DMS79 treated with DMSO at 0.1 percent for 48 hours (cell line): ENCODE measurements around the gene FSD1.
"Not testable (repeated sequence)": the region's sequence is repeated elsewhere in the genome, so short reads cannot be mapped to it uniquely, and the experiment has no call there.

Experiments
- DNase-seq: peaks from one replicate; lab custom pipeline; 2025; lab: John Stamatoyannopoulos, UW

Gene FSD1

DNA sequence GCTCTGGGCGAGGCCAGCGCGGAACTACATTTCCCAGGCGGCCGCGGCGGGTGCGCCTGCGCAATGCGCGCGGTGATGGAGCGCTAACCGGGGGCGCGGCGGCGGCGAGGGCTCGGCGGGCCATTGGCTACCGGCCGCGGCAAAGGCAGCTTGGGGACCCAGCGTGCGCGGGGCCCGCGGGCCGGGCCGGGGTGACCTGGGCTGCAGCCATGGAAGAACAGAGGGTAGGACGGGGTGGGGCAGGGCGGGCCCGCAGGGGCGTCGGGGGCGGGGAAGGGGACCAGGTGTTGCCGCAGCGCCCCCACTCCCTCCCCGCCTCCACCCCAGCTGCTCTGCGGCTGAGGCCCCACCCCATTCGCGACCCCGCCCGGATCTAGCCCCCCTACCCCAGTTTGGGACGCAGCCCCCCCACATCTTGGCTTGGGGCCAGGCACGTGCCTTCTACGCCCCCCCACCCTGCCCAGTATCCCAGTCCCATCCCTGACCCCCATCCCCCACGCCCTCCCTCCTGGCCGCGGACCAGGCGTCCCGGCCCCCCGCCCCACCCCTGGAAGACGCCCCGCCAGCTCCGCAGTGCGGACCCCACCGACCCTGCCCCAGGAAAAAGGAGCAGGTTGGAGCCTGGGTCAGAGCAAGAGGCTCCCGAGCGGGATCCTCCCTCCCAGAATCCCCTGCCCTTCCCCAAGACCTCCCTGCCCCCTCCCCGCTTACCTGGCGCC lies at the start of gene FSD1:
Gene FSD1 (plus strand): TSS at position 61 of the 719 bp plus-strand sequence. CDS start 149 bp downstream, at position 210.
- DNase-seq = peak; percentile 52

DNA sequence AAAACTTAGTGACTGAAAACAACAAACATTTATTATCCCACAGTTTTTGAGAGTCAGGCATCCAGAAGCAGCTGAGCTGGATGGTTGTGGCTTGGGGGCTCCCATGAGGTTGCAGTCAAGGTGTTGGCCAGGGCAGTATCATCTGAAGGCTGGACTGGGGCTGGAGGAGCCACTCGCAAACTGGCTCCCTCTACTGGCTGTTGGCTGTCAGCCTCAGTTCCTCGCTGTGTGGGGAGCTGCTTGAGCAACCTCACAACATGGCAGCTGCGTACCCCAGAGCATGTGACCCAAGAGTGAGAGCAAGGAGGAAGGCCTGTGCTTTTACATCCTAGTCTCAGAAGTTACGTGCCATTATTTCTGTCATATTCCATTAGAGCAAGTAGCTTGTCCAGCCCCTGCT lies 47.8 kb upstream of the FSD1 start:
- no peak for DNase-seq

DNA sequence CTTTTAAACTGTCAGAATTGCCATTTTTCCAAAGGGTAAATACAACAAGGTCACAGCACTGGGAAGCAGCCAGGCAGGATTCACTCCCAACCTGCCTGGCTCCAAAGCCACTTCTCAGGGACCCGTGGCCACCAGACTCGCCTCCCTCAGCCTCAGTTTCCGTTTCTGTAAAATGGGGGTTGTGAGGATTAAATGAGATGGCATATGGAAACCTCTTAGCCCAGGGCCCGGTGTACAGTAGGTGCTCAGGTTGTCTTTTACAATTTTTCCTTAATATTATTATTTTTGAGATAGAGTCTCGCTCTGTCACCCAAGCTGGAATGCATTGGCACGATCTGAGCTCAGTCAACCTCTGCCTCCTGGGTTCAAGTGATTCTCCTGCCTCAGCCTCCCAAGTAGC lies 47.4 kb upstream of the FSD1 start:
- DNase-seq = no peak

DNA sequence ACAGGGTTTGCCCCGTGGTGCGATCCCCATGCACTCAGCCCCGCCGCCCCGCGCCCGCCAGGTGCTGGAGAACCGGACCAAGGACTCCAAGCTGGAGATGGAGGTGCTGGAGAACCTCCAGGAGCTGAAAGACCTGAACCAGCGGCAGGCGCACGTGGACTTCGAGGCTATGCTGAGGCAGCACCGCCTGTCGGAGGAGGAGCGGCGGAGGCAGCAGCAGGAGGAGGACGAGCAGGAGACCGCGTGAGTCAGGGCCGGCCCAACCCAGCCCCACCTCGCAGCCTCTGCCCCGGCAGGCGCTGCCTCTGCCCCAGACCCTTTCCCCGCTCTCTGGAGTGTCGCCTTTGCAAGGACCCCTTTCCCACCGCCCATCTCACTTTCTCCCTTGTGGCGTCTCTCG lies 46.2 kb upstream of the FSD1 start:
- no peak for DNase-seq

DNA sequence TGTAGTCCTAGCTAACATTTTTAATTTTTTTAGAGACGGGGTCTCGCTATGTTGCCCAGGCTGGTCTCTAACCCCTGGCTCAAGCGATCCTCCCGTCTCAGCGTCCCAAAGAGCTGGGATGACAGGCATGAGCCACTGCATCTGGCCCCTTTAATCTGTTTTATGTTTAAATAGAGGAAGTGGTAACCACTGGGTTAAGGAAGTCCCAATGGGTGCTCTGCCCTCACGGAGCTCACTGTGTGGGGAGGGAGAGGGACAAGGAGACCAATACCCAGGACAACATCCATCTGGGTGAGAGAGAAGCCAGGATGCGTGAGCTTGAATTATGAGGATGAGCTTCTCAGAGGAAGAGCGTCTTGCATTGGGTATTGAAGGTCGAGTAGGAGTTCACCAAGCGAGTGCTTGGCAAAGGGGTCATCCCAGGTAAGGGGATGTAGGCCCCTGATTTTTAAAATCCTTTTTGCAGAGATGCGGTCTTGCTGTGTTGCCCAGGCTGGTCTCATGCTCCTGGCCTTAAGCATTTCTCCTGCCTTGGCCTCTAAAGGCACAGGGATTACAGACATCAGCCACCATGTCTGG lies 43.7 kb upstream of the FSD1 start:
- DNase-seq = no peak

DNA sequence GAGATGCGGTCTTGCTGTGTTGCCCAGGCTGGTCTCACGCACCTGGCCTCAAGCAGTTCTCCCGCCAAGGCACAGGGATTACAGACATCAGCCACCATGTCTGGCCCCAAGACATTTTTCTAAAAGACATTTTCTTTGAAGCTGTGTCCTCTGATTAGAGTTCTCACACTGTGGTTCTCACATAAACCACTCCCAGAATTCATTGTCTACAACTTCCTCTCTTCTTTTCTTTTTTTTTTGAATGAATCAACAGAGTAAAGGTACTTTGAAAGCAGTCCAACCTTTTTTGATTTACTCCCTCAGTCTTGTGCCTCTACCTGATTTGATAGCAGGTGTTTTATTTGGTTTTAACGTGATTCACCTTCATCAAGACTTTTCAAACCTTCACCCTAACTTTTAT lies 39.6 kb upstream of the FSD1 start:
- no peak for DNase-seq

DNA sequence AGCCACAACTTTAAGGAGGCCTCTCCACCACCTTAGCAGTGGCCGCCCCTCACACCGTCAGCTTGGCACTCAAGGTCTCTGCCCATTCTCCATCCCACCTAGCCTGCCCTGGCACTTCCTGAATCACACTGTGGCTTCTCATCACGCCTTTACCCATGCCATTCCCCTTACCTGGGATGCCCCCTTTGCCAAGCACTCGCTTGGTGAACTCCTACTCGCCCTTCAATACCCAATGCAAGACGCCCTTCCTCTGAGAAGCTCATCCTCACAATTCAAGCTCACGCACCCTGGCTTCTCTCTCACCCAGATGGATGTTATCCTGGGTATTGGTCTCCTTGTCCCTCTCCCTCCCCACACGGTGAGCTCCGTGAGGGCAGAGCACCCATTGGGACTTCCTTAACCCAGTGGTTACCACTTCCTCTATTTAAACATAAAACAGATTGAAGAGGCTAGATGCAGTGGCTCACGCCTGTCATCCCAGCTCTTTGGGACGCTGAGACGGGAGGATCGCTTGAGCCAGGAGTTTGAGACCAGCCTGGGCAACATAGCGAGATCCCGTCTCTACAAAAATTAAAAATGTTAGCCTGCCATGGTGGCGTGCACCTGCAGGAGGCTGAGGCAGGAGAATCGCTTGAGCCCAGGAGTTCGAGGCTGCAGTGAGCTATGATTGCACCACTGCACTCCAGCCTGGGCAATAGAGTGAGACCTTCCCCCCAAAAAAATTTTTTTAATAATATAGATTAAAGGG lies 38.0 kb upstream of the FSD1 start:
- DNase-seq = no peak

DNA sequence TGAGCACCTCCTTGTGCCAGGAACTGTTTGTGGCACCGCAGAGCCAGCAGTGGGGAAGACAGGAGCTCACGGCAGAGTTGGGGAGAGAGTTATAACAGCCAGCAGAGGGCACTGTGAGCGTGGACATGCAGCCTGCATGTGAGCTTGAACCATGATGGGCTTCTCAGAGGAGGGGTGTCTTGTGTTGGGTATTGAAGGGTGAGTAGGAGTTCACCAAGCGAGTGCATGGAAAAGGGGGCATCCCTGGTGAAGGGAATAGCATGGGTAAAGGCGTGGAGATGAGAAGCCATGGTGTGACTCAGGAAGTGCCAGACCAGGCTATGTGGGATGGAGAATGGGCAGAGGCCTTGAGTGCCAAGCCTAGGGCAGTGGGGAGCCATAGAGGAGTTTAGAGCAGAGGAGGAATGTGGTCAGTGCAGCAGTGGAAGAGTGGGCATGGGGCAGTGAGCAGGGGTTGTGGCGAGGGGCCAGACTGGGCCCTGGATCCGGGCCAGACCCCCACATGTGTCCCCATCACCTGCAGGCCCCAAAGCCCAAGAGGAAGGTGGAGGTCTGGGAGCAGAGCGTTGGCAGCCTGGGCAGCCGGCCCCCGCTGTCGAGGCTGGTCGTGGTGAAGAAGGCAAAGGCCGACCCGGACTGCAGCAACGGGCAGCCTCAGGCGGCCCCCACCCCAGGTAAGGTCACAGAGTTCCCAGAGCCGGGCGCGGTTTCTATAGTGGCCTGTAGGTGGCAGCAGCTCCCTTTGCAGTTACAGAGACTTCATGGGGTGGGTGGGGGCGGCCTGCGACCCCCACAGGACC lies 37.1 kb upstream of the FSD1 start:
- no peak for DNase-seq

DNA sequence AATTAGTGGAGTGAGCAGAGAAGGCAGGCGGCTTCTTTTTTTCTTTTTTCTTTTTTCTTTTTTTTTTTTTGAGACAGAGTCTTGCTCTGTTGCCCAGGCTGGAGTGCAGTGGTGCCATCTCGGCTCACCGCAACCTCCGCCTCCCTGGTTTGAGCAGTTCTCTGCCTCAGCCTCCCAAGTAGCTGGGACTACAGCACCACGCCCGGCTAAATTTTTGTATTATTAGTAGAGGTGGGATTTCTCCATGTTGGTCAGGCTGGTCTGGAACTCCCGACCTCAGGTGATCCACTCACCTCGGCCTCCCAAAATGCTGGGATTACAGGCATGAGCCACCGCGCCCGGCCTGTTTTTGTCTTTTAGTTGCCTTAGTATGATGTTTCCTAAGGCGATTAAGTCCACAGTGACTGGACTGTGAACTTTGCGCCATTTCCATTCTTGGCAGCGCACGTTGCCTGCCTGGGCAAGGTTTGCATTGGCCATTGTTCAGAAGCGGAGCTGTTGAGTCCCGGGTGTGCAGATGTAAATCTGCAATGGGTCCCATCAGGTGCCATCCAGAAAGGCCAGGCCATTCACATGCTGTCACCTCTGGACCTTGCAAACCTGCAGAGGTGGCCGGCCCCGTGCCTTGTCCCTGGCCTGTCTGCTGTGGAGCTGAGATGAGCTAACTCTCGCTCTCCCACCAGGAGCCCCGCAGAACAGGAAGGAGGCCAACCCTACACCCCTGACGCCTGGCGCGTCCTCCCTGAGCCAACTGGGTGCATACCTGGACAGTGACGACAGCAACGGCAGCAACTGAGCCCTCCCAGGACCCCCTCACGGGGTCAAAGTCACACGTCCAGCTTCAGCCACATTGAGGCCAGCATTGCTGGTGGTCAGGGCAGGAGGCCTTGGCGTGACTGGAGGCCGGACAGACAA lies 36.2 kb upstream of the FSD1 start:
- no peak for DNase-seq

DNA sequence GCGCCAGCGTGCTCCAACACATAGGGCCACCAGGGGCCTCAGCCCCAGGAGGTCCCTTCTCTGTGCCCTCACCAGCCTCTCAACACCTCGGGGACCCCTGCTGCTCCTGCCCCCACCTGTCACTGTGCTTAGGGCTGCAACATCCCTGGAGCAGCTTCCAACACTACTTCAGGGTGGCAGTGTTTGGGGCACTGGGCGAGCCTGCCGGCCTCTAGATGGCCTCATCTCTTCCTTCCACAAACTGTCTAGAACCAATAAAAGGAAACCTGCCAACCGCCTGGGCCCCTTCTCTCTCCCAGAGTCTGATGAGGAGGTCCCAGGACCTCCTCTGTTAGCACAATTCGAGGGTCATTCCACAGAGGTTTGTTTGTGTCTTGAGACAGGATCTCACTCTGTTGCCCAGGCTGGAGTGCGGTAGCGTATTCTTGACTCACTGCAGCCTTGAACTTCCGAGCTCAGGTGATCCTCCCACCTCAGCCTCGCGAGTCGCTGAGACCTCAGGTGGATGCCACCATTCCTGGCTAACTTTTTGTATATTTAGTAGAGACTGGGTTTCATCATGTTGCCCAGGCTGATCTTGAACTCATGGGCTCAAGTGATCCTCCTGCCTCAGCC lies 35.5 kb upstream of the FSD1 start:
- no peak for DNase-seq

DNA sequence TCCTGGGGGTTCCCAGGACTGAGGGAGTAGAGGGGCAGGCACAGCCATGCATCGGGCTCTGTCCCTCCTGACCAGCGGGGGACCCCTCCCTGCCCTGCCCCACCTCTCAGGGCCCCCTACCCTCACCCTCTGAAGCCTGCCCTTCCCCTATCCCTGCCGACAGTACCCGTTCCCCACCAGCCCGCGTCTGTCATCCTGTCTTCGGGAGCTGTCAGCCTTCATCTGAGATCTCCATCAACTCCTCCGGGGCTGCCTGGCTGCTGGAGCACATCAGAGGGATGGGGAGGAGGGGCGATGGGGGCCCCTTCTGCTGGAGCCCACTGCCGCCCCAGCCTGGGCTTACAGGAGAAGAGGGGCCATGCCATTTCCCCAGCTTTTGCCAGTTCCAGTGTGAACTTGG lies 31.5 kb upstream of the FSD1 start:
- no peak for DNase-seq

DNA sequence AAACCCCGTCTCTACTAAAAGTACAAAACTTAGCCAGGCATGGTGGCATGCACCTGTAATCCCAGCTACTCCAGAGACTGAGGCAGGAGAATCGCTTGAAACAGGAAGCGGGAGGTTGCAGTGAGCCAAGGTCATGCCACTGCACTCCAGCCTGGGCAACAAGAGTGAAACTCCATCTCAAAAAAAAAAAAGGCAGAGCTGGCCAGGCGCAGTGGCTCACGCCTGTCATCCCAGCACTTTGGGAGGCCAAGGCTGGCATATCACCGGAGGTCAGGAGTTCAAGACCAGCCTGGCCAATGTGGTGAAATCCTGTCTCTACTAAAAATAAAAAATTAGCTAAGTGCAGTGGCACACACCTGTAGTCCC lies 30.1 kb upstream of the FSD1 start:
- not testable (repeated sequence) for DNase-seq

DNA sequence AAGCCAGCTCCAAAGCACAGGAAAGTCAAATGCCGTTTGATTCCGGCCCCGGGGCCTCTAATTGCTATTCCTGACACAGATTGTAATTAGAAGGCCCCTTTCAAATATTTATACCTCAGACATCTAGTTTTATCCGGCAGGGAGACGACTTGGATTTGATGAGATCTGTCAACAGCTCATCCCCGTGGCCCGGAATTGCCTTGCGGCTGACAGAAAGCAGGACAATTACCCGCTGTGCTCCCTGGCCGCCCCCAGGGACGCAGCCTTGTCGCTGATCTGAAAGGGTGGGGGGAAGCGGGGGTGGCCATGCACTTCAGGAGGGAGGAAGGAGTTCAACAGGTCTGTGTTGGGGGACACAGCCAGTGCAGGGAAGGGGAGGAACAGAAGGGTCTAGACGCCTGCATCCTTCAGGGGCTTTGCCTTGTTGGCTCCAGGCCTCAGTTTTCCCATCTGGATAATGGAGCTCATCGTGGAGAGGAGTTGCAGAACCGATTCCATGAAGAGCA lies 27.2 kb upstream of the FSD1 start:
- no peak for DNase-seq

DNA sequence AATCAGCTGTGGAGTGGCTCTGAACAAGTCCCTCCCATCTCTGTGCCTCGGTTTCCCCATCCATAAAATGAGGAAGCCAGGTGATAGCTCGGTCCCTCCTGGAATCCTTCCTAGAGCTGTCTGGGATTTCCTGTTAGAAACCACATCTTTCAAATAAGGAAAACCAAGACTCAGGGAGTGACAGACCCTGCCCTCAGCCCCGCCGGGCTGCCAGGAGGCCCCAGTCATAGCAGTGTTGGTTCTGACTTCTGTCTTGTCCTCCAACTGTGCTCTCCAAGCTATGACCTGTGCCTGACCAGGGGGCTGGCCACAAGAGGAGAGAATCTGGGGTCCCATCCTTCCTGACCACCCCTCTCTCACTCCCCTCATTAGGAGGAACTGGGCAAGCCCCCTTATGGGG lies 26.4 kb upstream of the FSD1 start:
- DNase-seq = no peak

DNA sequence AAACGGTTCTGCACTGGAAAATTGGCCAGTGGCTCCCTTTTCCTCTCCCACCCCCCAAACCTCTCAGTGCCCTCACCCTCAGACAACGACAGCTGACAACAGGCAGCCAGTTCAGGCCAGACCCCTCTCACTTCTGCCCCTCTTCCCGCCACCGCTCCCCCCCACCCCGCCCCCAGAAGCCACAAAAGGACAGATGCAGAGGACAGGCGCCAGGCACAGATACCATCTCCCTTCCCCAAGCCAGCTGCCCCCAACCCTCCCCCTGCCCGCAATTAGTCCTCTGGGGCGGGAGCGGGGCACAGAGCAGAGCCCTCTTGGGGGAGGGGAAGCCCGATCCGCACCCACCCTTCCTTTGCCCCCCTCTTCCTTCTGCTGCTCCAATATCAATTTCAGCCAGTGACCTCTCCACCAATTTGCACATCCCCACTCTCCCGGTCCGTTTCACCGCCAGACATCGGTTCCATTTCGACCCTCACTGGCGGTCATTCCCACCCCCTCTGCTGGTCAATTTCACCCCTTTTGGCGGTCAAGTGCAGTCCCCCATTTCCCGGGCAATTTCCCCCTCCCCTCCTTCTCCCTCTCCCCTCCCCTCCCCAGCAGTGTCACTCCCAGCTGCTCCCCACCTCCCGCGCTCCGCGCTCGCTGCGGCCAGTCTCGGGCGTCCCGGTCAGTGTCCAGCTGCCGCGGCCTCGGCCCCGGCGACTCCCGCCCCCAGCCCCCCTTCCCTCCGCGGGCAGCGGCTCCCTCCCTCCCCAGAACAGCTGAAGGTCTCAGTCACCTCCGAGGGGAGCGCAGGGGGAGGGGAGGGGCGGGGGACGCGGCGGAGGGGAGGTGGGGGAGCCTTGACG lies 25.8 kb upstream of the FSD1 start, which contains the start of gene SHD:
Gene SHD (plus strand): TSS at position 848 of the 848 bp plus-strand sequence. CDS start 798 bp downstream, outside the sequence.
- DNase-seq = peak; percentile 22

DNA sequence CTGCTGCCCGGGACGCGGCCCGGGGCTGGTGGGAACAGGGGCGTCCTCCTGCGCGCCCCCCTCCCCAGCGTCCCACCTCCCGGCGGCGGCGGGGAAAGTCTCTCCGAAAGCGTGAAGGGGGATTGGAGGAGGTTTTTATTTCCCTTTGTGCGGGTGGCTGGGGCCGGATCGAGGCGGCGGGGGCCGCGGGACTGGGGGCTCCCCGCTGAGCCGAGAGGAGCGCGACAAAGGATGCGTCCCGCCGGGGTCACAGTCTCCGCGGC lies 25.2 kb upstream of the FSD1 start:
- DNase-seq = no peak

DNA sequence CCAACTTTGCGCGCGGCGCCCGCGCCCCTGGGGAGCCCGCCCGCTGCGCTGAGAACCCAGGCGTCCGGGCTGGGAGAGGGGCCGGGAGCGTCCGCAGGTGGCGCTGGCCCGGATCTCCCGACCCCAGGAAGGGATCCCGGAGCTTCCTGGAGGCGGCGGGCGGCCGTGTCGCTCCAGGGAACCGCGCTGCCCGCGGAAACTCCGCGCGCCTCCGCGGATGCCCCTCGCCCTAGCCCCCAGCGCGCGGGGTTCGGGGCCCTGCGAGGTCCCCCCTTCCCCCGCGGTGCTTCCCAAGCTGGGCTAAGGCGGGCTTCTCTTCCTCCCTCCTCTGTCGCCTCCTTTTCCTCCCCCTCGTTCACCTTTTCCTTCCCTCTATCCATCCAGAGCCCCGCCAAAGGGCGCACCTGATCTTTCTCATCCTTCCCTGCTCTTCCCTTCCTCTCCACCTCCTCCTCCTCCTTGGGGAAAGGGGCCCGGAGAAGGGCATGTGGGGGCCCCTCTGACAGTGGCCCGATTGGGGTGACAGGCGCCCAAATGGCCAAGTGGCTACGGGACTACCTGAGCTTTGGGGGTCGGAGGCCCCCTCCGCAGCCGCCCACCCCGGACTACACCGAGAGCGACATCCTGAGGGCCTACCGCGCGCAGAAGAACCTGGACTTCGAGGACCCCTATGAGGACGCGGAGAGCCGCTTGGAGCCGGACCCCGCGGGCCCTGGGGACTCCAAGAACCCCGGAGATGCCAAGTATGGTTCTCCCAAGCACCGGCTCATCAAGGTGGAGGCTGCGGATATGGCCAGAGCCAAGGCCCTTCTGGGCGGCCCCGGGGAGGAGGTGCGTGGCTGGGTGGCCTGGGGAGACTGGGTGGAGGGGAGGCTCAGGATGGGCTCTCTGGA lies 24.6 kb upstream of the FSD1 start:
- no peak for DNase-seq

DNA sequence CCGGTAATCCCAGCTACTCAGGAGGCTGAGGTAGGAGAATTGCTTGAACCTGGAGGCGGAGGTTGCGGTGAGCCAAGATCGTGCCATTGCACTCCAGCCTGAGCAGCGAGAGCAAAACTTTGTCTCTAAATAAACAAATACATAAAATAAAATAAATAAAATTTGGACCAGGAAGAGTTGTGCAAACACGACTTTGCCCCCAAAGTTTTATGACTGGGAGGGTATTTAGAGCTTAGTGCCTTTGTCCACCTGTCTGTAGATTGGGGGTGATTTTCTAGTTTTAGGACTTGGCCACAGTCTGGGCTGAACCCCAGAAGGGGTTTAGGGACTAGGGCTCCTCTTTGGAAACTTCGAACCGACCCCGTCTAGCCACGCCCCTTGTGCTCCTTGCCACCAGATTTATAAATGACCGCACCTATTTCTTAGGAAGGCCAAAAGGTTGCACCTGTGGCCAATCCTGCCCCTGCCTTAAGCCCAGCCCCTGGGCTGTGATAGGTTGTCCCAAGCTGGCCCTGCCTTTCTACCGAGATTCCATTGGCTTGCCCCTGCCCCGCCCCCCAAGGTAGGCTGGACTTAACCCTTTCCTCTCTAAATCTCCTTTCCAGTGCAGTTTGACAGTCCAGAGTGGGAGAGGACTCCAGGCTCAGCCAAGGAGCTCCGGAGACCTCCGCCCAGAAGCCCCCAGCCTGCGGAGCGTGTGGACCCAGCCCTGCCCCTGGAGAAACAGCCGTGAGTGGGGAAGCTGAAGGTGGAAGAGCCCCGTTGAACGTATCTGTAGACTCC lies 20.0 kb upstream of the FSD1 start:
- DNase-seq = no peak
